Measurements from ENCODE around the gene DGKG. TPM values are rescaled to one million over a fixed set of nuclear protein-coding genes. Genes with fewer than 3 reads are reported as not detected.

Gene DGKG
- polyA plus RNA-seq, 1 donor (not counting 4 experiments of a cell fraction or from before 2014, with no cell fraction given) = 0.22 TPM

- FAIRE-seq (no peak), DNase-seq (ENCODE audit: low read depth, low spot score) (no peak)
- TF ChIP-seq CTCF (optimal IDR thresholded peaks at IDR 0.05 in 1 of 3, IDR thresholded peaks at IDR 0.05 in 1 of 3, conservative IDR thresholded peaks at IDR 0.05 in 1 of 3; ENCODE audit: extremely low read depth in 1 of 3, insufficient read depth in 2 of 3, low read length in 3 of 3) = no peak
- dilution Hi-C loops (cut with MboI; ENCODE audit: extremely low pct_ligation_motif_present, low sequenced_read_pairs) = no loop called here
- Histone ChIP-seq H3K4me2 (ENCODE audit: control insufficient read depth, extremely low read depth, insufficient read depth, low read depth, low read length) (no peak overlapping the region), H3K27me3 (ENCODE audit: control insufficient read depth, extremely low read depth, insufficient read depth, low read length) (peaks cover 7% of the 10 kb centered on the region), H3K4me1 (ENCODE audit: control insufficient read depth, extremely low read depth, insufficient read depth, low read length) (no peaks in the 10 kb centered on the region), H3K9me3 (ENCODE audit: control insufficient read depth, low read depth, low read length) (no peaks in the 10 kb centered on the region), H3K36me3 (ENCODE audit: control insufficient read depth in 2 of 2, extremely low read depth in 1 of 2, insufficient read depth in 2 of 2, low read length in 2 of 2) (no peaks in the 10 kb centered on the region), H4K20me1 (ENCODE audit: control insufficient read depth, extremely low read depth, insufficient read depth, low read length) (no peaks in the 10 kb centered on the region), H3K9me1 (ENCODE audit: control insufficient read depth, extremely low read depth, insufficient read depth, low read length) (no peaks in the 10 kb centered on the region), H3K4me3 (ENCODE audit: control insufficient read depth in 2 of 3, extremely low read depth in 1 of 3, insufficient read depth in 2 of 3, low read depth in 1 of 3, low read length in 3 of 3) (no peak overlapping the region), H3K79me2 (ENCODE audit: control insufficient read depth, insufficient read depth, low read length) (no peaks in the 10 kb centered on the region), H2AFZ (ENCODE audit: control insufficient read depth, low read length) (no peak overlapping the region), H3K9ac (ENCODE audit: control insufficient read depth, extremely low read depth, insufficient read depth, low read length) (no peak overlapping the region), H3K27ac (ENCODE audit: control insufficient read depth, insufficient read depth, low read length) (no peak overlapping the region)
Observed at GRCh38 chr3:186329589-186329988, 32.4 kb downstream of the DGKG start.

GRCh38 chr3:186327912-186328487 lies 34.0 kb downstream of the DGKG start:
- H3K4me1 ChIP-seq (ENCODE audit: control insufficient read depth, extremely low read depth, insufficient read depth, low read length) = no peaks in the 10 kb centered on the region
- no peak overlapping the region for H2AFZ ChIP-seq (ENCODE audit: control insufficient read depth, low read length)
- H3K79me2 ChIP-seq (ENCODE audit: control insufficient read depth, insufficient read depth, low read length) = no peaks in the 10 kb centered on the region
- H3K36me3 ChIP-seq (ENCODE audit: control insufficient read depth in 2 of 2, extremely low read depth in 1 of 2, insufficient read depth in 2 of 2, low read length in 2 of 2) = no peaks in the 10 kb centered on the region
- H3K9me1 ChIP-seq (ENCODE audit: control insufficient read depth, extremely low read depth, insufficient read depth, low read length) = no peaks in the 10 kb centered on the region
- no peak for TF ChIP-seq CTCF (optimal IDR thresholded peaks at IDR 0.05 in 1 of 3, IDR thresholded peaks at IDR 0.05 in 1 of 3, conservative IDR thresholded peaks at IDR 0.05 in 1 of 3; ENCODE audit: extremely low read depth in 1 of 3, insufficient read depth in 2 of 3, low read length in 3 of 3)
- TF ChIP-seq EZH2 (IDR thresholded peaks at IDR 0.05; ENCODE audit: low read length) = no peak
- peaks cover 3% of the 10 kb centered on the region for H3K27me3 ChIP-seq (ENCODE audit: control insufficient read depth, extremely low read depth, insufficient read depth, low read length)
- no peak overlapping the region for H3K4me2 ChIP-seq (ENCODE audit: control insufficient read depth, extremely low read depth, insufficient read depth, low read depth, low read length)
- H3K4me3 ChIP-seq (ENCODE audit: control insufficient read depth in 2 of 3, extremely low read depth in 1 of 3, insufficient read depth in 2 of 3, low read depth in 1 of 3, low read length in 3 of 3) = no peak overlapping the region
- no peak overlapping the region for H3K27ac ChIP-seq (ENCODE audit: control insufficient read depth, insufficient read depth, low read length)
- H3K9ac ChIP-seq (ENCODE audit: control insufficient read depth, extremely low read depth, insufficient read depth, low read length) = no peak overlapping the region
- H4K20me1 ChIP-seq (ENCODE audit: control insufficient read depth, extremely low read depth, insufficient read depth, low read length) = no peaks in the 10 kb centered on the region
- no peak for DNase-seq (ENCODE audit: low read depth, low spot score)
- FAIRE-seq = no peak
- H3K9me3 ChIP-seq (ENCODE audit: control insufficient read depth, low read depth, low read length) = no peaks in the 10 kb centered on the region
- dilution Hi-C loops (cut with MboI; ENCODE audit: extremely low pct_ligation_motif_present, low sequenced_read_pairs) = no loop called here

Measured in keratinocyte (primary cell).